ENCODE data around the gene ABCA7. TPM values are rescaled to one million over a fixed set of nuclear protein-coding genes. Genes with fewer than 3 reads are reported as not detected.

Gene ABCA7
- total and polyA plus RNA-seq, 2 experiments from 2014 or later: 17.8 to 26.8 TPM

DNA sequence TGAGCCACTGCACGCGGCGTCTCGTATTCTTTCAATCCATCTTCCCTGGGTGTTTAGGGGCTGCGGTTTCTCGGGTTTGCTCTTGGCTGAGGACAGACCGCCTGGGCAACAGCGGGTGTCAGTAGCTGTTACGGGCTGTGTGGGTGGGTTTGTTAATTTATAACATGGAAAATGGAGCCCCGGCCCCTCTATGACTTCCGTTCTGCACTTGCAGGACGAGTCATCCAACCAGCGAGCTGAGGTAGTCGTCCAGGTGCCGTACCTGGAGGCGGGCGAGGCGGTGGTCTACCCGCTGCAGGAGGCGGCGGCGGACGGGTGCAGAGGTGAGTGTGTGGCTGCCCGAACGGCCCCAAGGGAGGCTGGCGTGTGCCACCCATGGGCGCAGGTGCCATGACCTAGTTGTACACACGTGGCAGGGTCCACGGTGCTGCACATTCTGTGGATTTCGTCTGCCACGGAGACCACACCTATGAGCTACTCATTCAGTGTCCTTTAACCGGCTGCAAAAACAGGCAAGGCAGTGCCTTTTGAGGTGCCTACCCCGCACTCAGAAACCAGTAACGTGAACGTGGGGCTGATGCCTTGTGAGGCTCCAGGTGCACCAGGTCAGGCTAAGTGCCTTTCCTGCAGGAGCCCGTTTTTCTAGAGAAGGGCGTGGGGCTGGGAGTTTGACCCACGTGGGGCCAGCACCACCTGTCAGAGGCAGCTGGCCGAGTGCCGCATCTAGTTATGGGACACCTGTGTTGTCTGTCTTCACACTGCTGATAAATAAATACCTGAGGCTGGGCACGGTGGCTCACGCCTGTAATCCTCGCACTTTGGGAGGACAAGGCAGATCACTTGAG lies 44.3 kb downstream of the ABCA7 start:
- DNase-seq (ENCODE audit: low spot score): no peak
- H3K36me3 ChIP-seq (replicated peaks; ENCODE audit: insufficient read depth, low read depth): no peaks in the 10 kb centered on the region
- H4K20me1 ChIP-seq (ENCODE audit: insufficient read depth, poor library complexity, severe bottlenecking): no peaks in the 10 kb centered on the region
- H3K4me2 ChIP-seq: no peak overlapping the region
- no peak overlapping the region for H3K4me3 ChIP-seq
- no peak overlapping the region for H2AFZ ChIP-seq
- no peaks in the 10 kb centered on the region for H3K9me2 ChIP-seq (replicated peaks; ENCODE audit: insufficient read depth)
- H3K27me3 ChIP-seq: no peaks in the 10 kb centered on the region
- peaks cover 4% of the 10 kb centered on the region for H3K4me1 ChIP-seq (ENCODE audit: insufficient read depth)
- no peak overlapping the region for H3K27ac ChIP-seq
- WGBS (ENCODE audit: low lambda C conversion rate, missing lambda C conversion rate): 93% methylated on average over 42 of the region's 43 CpGs
- TF ChIP-seq EZH2phosphoT487 (IDR thresholded peaks at IDR 0.05; ENCODE audit: low read depth, severe bottlenecking, unreplicated experiment) (no peak), EZH2 (IDR thresholded peaks at IDR 0.05; ENCODE audit: borderline replicate concordance) (no peak)
- TF ChIP-seq, protein P1, sequence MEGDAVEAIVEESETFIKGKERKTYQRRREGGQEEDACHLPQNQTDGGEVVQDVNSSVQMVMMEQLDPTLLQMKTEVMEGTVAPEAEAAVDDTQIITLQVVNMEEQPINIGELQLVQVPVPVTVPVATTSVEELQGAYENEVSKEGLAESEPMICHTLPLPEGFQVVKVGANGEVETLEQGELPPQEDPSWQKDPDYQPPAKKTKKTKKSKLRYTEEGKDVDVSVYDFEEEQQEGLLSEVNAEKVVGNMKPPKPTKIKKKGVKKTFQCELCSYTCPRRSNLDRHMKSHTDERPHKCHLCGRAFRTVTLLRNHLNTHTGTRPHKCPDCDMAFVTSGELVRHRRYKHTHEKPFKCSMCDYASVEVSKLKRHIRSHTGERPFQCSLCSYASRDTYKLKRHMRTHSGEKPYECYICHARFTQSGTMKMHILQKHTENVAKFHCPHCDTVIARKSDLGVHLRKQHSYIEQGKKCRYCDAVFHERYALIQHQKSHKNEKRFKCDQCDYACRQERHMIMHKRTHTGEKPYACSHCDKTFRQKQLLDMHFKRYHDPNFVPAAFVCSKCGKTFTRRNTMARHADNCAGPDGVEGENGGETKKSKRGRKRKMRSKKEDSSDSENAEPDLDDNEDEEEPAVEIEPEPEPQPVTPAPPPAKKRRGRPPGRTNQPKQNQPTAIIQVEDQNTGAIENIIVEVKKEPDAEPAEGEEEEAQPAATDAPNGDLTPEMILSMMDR (IDR thresholded peaks at IDR 0.05; ENCODE audit: poor library complexity): no peak
- H3K79me2 ChIP-seq: no peaks in the 10 kb centered on the region
- H3K9me3 ChIP-seq (ENCODE audit: low read depth): no peaks in the 10 kb centered on the region

DNA sequence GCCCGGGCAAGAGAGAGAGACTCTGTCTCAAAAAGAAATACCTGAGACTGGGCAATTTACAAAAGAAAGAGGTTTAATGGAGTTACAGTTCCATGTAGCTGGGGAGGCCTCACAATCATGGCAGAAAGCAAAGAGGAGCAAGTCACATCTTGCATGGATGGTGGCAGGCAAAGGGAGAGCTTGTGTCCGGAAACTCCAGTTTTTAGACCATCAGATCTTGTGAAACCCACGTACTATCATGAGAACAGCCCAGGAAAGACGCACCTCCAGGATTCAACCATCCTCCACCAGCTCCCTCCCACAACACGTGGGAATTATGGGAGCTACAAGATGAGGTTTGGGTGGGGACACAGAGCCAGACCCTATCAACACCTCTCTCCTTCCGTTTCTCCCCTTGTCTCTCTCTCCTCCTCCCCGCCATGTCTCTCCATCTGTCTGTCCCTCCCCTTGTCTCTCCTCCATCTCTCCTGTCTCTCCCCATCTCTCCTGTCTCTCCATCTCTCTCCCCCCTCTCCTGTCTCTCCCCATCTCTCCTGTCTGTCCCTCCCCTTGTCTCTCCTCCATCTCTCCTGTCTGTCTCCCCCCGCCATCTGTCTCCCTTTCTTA lies 45.2 kb downstream of the ABCA7 start:
- Histone ChIP-seq H3K79me2 (no peaks in the 10 kb centered on the region), H3K27me3 (no peaks in the 10 kb centered on the region), H3K9me3 (ENCODE audit: low read depth) (no peaks in the 10 kb centered on the region), H3K27ac (no peak overlapping the region), H3K4me1 (ENCODE audit: insufficient read depth) (peaks cover 4% of the 10 kb centered on the region), H2AFZ (no peak overlapping the region), H3K9me2 (replicated peaks; ENCODE audit: insufficient read depth) (no peaks in the 10 kb centered on the region), H3K36me3 (replicated peaks; ENCODE audit: insufficient read depth, low read depth) (no peaks in the 10 kb centered on the region), H3K4me3 (no peak overlapping the region), H3K4me2 (no peak overlapping the region), H4K20me1 (ENCODE audit: insufficient read depth, poor library complexity, severe bottlenecking) (no peaks in the 10 kb centered on the region)
- TF ChIP-seq, protein P1 (IDR thresholded peaks at IDR 0.05; ENCODE audit: poor library complexity): no peak
- no peak for TF ChIP-seq EZH2phosphoT487 (IDR thresholded peaks at IDR 0.05; ENCODE audit: low read depth, severe bottlenecking, unreplicated experiment)
- DNase-seq (ENCODE audit: low spot score): no peak
- WGBS (ENCODE audit: low lambda C conversion rate, missing lambda C conversion rate): 86% methylated on average over 8 of the region's 8 CpGs

DNA sequence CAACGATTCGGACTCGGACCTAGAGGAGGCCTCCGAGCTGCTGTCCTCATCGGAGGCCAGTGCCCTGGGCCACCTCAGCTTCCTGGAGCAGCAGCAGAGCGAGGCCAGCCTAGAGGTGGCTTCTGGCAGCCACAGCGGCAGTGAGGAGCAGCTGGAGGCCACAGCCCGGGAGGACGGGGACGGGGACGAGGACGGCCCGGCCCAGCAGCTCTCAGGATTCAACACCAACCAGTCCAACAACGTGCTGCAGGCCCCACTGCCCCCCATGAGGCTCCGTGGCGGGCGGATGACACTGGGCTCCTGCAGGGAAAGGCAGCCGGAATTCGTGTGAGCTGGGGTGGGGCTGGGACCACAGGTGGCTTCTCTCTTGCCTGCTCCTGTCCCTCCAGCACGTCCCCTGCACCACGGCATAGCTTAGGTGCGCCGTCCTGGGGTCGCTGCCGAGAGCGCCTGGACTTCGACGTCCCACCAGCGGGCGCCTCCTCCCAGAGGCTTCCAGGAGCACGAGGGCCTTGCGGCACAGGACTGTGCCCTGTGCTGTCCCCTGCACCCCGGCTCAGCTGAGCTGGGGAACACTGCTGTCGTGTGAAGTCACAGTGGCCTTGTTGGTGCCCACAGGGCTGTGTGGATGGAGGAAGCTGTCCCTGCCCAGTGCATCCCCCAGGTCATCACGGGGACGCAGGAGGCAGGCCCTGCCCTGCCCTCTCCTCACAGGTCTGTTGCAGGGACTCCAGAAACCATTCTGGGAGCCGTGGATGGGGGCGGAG lies 46.0 kb downstream of the ABCA7 start:
- no peaks in the 10 kb centered on the region for H3K79me2 ChIP-seq
- H3K9me2 ChIP-seq (replicated peaks; ENCODE audit: insufficient read depth): no peaks in the 10 kb centered on the region
- 90% methylated on average over 32 of the region's 38 CpGs for WGBS (ENCODE audit: low lambda C conversion rate, missing lambda C conversion rate)
- no peak for DNase-seq (ENCODE audit: low spot score)
- H3K4me2 ChIP-seq: no peak overlapping the region
- no peak overlapping the region for H3K4me3 ChIP-seq
- H4K20me1 ChIP-seq (ENCODE audit: insufficient read depth, poor library complexity, severe bottlenecking): no peaks in the 10 kb centered on the region
- no peaks in the 10 kb centered on the region for H3K36me3 ChIP-seq (replicated peaks; ENCODE audit: insufficient read depth, low read depth)
- no peaks in the 10 kb centered on the region for H3K9me3 ChIP-seq (ENCODE audit: low read depth)
- no peak overlapping the region for H2AFZ ChIP-seq
- TF ChIP-seq, protein P1 (IDR thresholded peaks at IDR 0.05; ENCODE audit: poor library complexity): no peak
- TF ChIP-seq EZH2 (IDR thresholded peaks at IDR 0.05; ENCODE audit: borderline replicate concordance): no peak
- TF ChIP-seq EZH2phosphoT487 (IDR thresholded peaks at IDR 0.05; ENCODE audit: low read depth, severe bottlenecking, unreplicated experiment): no peak
- H3K27ac ChIP-seq: no peak overlapping the region
- peaks cover 4% of the 10 kb centered on the region for H3K4me1 ChIP-seq (ENCODE audit: insufficient read depth)
- H3K27me3 ChIP-seq: no peaks in the 10 kb centered on the region

Data from hepatocyte (in vitro differentiated cells).